Adipose tissue (tissue), 3 donors: ENCODE results near the gene ADAMTSL5. TPM values are rescaled to one million over a fixed set of nuclear protein-coding genes. Genes with fewer than 3 reads are reported as not detected.
"Not testable (repeated sequence)": the region's sequence is repeated elsewhere in the genome, so short reads cannot be mapped to it uniquely, and the experiment has no call there.

Experiments
- H3K27ac ChIP-seq: one replicate; pipeline ENCODE4 v1.5.1; 2013; ENCODE audit warnings: low read depth, low read length
- WGBS, 3 donors: extraction: QIAGEN DNeasy Blood & Tissue Kit; methylation state at CpG; one replicate each; pipeline ENCODE4 v1.1.7; 2013; 5-methylcytosine and 5-hydroxymethylcytosine counted together
- polyA plus RNA-seq, 3 donors: library from polyadenylated mRNA; stranded (reverse); fragments of 200-250 nt; gene quantifications; one replicate each; pipeline ENCODE4 v1.2.3, GENCODE V29; 2013
- donor health status: healthy with polysubstance abuse.
- donor health status: Bipolar disorder and iron deficiency.
- donor health status: healthy.

Gene ADAMTSL5
- polyA plus RNA-seq, 3 donors = 0.55 to 0.90 (median 0.89) TPM

DNA sequence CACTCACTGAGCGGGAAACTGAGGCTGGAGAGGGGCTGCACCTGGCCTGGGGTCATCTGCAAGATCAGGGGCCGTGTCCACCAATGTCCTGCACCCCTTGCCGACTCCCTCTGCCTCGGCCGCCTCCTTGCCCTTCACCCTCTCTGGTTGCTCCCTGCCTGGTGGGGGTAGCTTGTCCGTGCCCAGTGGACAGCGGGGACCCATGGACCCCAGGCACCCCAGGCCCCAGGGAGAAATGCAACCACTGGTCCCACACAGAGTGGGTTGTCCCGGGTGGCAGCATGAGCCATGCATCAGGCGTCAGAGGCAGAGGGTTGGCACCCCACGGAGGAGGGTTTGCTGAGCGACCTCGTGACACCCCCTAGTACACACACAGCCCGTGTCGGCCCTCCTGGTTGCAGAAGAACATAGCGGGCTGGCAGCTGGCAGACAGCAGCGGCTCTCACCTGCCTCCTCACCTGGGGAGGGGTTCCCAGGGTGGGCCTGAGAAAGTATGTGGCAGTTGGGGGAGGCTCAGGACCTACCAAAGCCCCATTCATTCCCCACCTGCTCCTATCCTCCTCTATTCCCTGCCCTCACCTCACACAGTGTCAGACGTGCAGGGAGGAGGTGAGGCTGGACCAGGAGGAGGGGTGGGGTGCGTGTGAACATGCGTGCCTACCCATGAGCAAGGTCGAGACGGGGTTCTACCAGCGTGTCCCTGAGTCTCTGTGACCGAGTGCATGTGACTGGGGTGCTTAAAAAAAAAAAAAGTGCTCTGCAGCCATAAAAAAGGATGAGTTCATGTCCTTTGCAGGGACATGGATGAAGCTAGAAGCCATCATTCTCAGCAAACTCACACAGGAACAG, 8.7 kb downstream of the ADAMTSL5 start:
- WGBS, 3 donors = 53 to 54% (median 54%) methylated on average over 21 to 23 of the region's 23 CpGs
- no peak overlapping the region for H3K27ac ChIP-seq

DNA sequence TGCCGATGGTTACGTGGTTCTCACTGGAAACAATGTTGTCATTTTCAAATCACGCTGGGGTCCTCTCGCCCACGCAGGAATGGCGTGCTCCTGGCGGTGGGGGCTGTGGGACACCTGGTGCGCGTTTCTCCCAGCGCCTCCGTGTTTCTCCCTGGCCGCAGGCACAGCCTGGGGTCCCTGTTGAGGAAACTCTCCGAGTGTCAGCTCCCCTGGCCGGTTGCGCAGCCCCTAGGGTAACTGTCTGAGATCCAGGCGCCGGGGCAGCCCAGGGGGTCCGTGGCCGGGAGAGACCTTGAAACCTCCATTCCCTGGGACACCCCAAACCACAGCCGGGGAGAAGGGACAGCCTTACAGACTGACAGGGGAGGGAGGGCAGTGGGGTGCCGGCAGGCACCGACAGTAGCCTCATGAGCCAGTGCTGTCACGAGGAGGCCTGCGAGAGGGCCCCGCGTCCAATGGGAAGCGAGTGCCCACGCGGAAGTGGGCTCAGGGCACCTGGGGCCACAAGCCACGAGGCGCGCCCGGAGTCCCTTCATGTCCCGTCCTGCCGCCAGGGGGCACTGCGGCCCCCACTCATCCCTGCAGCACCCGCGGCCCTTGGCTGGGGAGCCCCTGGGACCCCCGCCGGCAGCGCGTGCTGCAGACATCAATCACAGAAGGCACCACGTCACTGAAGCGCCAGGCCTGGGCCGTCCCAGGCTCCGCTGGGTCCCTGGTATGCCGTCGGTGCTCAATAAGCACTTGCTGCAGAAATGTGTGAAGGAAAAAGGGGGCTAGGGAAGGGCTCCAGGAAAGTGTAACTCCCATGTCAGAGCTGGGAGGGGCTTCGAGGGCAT, 9.5 kb downstream of the ADAMTSL5 start:
- WGBS, 3 donors = 6 to 11% (median 6%) methylated on average over 46 to 49 of the region's 49 CpGs
- no peak overlapping the region for H3K27ac ChIP-seq

DNA sequence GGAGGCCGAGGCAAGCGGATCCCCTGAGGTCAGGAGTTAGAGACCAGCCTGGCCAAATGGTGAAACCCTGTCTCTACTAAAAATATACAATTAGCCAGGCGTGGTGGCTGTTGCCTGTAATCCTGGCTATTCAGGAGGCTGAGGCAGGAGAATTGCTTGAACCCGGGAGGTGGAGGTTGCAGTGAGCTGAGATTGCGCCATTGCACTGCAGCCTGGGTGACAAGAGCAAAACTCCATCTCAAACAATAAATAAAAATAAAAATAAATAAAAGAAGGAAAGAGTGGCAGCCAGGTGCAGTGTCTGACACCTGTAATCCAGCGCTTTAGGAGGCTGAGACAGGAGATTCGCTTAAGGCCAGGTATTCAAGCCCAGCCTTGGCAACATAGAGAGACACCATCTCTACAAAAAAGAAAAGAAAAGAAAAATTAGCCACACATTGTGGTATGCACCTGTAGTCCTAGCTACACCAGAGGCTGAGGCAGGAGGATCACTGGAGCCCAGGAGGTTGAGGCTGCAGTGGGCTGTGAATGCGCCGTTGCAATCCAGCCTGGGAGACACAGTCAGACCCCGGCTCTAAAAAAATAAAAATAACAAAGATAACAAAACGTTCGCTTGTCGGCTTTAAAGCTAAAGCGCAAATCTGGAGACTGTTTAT, 10.3 kb downstream of the ADAMTSL5 start:
- 65 to 68% (median 68%) methylated on average over 14 of the region's 14 CpGs for WGBS, 3 donors
- no peak overlapping the region for H3K27ac ChIP-seq

DNA sequence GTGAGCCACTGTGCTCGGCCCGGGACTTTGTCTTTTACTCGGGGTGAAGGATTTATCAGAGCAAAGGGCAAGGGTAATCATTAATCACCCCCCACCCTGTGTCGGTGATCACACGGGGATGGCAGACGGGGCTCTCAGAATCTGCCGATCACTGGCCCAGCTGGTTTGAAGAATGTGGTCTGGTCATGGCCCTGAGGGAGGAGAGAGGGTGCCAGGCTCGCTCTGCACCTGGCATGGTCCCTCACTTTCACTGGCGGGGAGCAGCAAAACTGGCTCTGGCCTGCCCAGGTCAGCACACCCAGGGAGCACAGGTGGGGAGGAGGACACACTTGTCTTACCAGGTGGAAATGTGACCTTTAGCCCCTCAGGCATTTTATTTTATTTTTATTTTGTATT, 11.6 kb downstream of the ADAMTSL5 start:
- WGBS, 3 donors = 13 to 73% (median 68%) methylated on average over 9 of the region's 9 CpGs

DNA sequence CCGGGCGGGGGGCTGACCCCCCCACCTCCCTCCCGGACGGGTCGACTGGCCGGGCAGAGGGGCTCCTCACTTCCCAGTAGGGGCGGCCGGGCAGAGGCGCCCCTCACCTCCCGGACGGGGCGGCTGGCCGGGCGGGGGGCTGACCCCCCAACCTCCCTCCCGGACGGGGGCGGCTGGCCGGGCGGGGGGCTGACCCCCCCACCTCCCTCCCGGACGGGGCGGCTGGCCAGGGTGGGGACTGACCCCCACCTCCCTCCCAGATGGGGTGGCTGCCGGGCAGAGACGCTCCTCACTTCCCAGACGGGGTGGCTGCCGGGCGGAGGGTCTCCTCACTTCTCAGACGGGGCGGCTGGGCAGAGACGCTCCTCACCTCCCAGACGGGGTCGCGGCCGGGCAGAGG, 13.6 kb downstream of the ADAMTSL5 start:
- not testable (repeated sequence) for H3K27ac ChIP-seq
- WGBS, 3 donors = 80 to 89% (median 80%) methylated on average over 1 to 25 of the region's 34 CpGs

More for the DNA sequence above, 11.6 kb downstream of the ADAMTSL5 start:
- no peak overlapping the region for H3K27ac ChIP-seq

DNA sequence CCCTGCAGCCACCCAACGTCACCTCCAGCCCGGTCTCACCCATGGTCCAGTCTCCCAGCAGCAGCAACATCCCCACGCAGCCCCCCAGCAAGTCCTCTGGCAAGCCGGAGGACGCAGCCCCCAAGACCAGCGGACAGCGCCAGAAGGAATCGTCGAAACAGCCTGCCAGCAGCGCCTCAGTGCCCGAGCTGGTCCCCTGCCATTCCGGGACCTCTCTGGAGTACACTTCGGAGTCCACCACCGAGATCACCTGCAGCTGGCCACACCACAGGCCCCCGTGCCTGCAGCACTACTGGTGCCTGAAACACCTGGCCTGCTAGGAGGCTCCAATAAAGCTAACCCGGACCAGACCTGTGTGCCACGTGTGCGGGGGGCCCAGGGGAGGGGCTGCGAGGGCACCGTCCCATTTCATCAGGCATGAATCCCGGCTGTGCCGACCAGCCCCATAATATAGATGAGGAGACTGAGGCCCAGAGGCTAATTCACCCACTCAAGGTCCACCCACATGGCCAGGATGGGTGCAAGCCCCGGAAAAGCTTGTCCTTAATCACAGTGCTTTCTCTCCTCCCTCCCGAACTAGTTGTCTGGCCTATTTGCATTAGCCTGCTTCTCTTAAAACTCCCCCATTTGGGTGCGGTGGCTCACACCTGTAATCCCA, 15.1 kb downstream of the ADAMTSL5 start:
- H3K27ac ChIP-seq = no peak overlapping the region
- 81 to 87% (median 85%) methylated on average over 25 of the region's 25 CpGs for WGBS, 3 donors

DNA sequence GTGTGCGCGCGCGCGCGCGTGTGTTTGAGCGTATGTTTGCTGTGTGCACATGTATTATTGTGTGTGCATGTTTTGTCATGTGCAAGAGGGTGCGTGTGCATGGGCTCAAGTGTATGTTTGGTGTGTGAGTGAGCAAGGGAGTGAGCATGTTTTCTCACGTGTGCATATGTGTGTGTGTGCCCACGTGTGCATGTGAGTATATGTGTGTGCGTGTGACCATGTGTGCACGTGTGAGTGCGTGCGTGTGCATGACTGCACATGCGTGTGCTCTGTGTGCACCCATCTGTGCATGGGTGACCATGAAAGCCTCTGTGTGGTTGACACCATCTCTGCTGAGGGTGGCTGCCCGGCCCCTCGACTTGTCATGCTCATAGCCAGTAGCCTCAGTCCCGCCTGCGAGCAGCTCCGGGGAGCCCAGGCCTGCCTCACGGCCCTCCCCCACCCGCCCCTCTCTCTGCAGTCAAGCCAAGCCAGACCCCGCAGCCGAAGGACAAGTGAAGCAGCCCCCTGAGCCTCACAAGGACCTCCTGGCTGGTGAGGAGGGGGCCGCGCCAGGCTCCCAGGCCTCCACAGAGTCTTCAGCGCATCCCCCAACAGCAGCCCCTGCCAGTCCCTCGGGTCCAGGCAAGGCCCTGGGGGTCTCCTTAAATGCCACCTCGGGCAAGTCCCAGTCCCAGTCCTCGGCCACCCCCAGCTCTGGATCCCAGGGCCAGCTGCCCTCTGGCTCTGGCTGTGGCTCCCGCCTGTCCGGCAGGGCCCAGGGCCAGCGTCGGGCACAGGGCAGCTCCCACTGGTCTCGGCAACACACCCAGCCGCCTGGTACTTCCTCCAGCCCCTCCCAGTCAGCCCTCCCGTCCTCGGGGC, 15.9 kb downstream of the ADAMTSL5 start:
- whole genome bisulfite sequencing, 3 donors = 71 to 76% (median 74%) methylated on average over 30 to 39 of the region's 39 CpGs

DNA sequence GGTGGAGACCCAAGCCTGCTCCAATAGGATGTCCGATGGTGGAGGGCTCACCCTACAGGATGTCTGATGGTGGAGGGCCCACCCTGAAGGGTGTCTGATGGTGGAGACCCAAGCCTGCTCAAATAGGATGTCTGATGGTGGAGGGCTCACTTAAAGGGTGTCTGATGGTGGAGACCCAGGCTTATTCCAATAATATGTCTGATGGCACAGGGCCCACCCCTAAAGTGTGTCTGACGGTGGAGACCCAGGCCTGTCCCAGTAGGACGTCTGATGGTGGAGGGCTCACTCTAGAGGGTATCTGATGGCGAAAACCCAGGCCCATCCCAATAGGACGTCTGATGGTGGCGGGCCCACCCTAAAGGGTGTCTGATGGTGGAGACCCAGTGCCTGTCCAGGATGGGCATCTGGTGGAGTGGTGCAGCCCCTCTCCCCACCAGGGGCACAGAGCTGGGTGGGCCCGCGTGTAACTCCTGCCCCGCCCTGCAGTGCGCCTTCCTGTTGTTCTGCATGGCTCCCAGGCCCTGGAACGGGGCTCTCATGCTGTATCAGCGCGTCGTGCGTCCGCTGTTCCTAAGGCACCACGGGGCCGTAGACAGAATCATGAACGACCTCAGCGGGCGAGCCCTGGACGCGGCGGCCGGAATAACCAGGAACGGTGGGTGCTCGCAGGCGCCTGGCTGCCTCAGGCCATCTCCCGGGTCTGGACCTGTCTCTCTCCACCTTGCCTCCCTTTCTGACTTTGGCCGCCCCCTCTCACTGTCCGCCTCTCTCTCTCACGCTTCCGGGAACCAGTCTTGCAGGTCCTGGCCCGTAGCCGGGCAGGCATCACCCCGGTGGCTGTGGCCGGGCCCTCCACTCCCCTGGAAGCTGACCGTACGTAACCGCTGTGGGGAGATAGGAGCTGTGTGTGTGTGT, 16.8 kb downstream of the ADAMTSL5 start:
- no peak overlapping the region for H3K27ac ChIP-seq
- 71 to 78% (median 73%) methylated on average over 40 of the region's 40 CpGs for WGBS, 3 donors

More for the DNA sequence above, 15.9 kb downstream of the ADAMTSL5 start:
- H3K27ac ChIP-seq = no peak overlapping the region

DNA sequence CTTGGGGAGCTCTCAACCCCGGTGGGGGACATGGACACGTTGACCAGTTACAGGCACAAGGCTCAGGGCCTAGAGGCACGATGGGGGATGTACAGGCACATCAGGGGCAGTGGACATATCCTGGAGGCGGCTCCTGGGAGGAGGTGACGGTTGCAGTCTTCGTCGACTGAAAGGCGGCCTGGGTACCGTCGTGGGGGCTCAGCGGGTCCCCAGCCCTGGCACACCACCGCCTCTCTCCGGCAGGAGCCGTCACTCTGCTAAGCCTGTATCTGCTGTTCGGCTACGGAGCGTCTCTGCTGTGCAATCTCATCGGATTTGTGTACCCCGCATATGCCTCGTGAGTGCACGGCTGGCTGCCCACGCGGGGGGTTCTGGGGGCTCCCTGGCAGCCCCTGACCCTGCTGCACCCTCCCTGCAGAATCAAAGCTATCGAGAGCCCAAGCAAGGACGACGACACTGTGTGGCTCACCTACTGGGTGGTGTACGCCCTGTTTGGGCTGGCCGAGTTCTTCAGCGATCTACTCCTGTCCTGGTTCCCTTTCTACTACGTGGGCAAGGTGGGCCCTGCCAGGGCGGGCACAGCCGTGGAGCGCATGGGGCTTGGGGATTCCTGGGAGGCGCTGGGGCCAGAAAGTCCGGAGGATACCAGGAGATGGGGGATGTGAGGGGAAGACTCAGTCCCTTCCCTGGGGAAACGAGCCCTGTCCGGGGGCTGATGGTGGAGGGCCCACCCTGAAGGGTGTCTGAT, 17.6 kb downstream of the ADAMTSL5 start:
- 84 to 89% (median 87%) methylated on average over 37 of the region's 37 CpGs for WGBS, 3 donors

DNA sequence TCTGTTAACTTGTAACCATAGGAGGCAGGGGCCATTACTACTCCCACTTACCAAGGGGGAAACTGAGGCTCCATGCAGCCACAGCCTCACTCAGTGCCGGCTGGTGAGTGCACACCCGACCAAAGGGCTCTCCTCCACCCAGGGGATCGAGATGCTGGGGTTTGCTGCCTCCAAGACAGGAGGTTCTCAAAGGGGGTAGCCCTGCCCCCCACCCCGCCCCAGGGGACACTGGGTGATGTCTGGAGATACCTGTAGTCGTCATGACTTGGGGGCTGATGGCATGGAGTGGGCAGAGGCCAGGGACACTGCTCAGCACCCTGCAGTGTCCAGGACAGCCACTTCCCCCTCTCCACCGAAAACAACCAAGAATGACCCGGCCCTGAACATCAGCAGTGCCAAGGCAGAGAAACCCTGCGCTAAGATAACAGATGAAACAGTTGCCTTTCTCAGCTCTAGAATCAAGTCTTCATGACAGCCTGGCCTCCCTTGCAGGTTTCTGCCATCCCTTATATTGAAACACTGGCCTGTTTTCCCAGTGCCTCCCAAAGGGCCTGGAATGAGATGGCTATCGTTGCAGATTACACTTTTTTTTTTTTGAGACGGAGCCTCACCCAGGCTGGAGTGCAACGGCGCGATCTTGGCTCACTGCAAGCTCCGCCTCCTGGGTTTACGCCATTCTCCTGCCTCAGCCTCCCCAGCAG, 18.6 kb downstream of the ADAMTSL5 start:
- WGBS, 3 donors = 63 to 73% (median 63%) methylated on average over 14 to 15 of the region's 15 CpGs
- no peak overlapping the region for H3K27ac ChIP-seq

More for the DNA sequence above, 17.6 kb downstream of the ADAMTSL5 start:
- H3K27ac ChIP-seq = no peak overlapping the region

DNA sequence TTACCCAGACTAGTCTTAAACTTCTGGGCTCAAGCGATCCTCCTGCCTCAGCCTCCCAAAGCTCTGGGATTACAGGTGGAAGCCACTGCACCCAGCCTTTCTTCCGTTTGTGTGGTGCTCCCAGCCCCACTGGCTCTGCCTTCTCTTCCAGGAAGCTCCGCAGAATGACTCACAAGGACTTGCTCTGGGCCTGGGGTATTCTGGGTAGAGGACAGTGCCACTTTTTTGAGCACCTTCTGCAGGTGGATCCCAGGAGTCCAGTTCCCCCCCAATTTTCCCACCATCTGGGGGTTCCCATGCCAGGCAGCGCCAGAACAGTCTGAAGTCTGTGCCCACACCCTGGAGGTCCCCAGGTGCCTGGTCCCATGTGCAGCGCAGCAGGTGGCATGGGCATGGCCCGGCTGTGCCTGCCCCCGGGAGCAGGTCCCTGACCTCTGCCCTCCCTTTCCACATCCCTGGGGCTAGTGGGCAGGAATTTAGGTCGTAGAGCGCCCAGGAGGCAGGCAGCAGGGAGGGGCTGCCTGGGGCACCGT, 20.3 kb downstream of the ADAMTSL5 start:
- WGBS, 3 donors = 44 to 77% (median 66%) methylated on average over 10 of the region's 10 CpGs
- H3K27ac ChIP-seq = no peak overlapping the region

DNA sequence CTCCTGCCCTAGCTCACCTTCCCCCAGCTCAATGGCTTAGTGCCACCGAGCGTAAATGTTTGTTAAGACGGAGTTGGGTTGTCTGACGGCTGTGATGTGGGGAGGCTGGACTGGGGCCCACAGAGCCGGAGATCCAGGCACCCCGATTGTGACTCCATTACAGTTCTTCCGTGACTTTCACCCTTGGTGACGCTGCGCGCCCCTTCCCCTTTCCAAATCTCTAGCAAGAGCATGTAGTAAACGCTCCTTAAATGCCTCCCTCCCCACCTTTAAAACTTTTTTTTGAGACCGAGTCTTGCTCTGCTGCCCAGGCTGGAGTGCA, 21.0 kb downstream of the ADAMTSL5 start:
- 34 to 58% (median 56%) methylated on average over 12 of the region's 12 CpGs for WGBS, 3 donors
- H3K27ac ChIP-seq = no peak overlapping the region

DNA sequence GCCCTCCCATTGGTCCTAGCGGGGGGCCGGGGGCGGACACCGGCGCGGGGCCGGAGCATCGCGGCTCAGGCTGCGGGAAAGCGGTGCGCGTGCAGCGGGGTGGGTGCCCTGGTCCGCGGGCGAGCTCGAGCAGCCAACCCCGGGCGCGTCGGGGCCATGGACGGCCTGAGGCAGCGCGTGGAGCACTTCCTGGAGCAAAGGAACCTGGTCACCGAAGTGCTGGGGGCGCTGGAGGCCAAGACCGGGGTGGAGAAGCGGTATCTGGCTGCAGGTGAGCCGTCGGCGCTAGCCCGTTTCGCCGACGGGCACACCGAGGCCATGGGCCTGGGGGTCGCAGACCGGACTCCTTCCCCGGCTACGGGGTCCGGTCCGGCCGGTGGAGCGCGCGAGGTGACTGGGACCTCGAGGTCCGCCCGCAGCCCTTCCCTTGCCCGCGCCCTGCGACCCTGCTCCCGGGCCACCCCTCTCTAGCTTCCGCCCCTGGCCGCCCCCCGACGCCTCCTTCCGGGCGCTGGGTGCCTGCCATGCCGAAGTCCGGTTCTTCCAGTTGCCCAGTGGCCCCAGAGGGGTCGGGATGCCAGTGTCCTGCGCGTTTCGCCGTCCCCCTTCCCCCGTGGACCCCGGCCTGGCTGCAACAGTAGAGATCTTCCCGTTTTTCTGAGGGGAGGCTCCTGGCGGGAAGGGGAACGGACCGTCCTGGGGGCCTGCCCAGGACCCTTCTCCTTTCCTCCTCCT, 21.5 kb downstream of the ADAMTSL5 start, which contains the start of gene REEP6:
REEP6 (plus strand) TSS at position 68 of the 735 bp plus-strand sequence; CDS start at position 157, 89 bp downstream.
- 2 to 5% (median 3%) methylated on average over 64 to 73 of the region's 73 CpGs for WGBS, 3 donors
- H3K27ac ChIP-seq = no peak within 1 kb of the TSS

DNA sequence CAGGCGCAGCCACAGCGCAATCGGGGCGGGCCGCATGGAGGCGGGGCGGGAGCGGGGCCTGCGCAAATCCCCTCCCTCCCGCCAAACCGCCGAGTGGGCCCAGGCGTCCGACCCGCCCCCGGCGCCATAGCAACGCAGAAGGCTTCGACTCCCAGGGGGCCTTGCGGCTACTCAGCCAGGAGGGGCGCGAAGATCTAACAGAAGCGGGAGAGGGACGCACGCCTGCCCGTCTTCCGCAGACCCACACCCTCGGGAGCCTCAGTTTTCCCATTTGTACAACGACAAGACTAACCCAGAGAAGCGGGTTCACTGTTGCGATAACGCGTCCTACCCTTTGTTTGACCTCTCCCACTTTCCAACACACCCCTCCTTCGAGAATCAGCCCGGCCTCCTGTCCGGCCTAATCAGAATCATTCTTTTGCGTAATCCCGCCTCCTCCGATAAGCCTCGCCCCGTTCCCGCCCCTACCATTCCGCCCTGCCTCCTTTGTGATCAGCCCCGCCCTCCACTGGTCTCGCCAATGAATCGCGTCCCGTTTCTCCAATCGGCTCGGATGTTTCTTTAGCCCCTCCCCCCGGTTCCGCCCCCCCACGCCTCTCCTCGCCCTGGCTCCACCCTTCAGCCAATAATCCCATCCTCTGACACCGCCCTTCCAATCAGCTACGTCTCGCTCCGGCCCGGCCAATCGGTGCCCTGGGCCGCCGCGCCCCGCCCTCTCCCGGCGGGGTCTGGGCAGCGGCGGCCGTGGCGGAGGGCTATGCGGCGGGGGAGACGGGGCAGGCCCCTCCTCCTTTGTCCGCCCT, 22.3 kb downstream of the ADAMTSL5 start, which contains the start of gene PCSK4:
PCSK4 (minus strand) TSS at position 40 of the 803 bp plus-strand sequence; CDS start at position 36, 4 bp downstream.
- 0 to 1% (median 1%) methylated on average over 62 to 74 of the region's 74 CpGs for WGBS, 3 donors

More for the DNA sequence above, 22.3 kb downstream of the ADAMTSL5 start, which contains the start of gene PCSK4:
- peak within 1 kb of the TSS; percentile 56 for H3K27ac ChIP-seq
